Fibroblast of lung (primary cell): Measurements from ENCODE around the gene ZNRF1.

Source experiments
- EZH2 ChIP-seq: IDR thresholded peaks from 2 replicates; pipeline ENCODE4 v1.5.1; 2012; ENCODE audit warnings: low read length, control low read depth, mild to moderate bottlenecking; ENCODE audit errors: missing control alignments
- TF ChIP-seq, protein P1 (sequence below), 2 donors: IDR thresholded peaks in 1 of 2; conservative IDR thresholded peaks in 1 of 2; 1 replicate in 1 of 2; 2 replicates in 1 of 2; pipeline ENCODE4 v1.5.1; 2011 to 2012; ENCODE audit warnings: low read length in 2 of 2, control low read depth in 1 of 2, inconsistent platforms in 1 of 2, low read depth in 1 of 2, mild to moderate bottlenecking in 1 of 2

DNA sequence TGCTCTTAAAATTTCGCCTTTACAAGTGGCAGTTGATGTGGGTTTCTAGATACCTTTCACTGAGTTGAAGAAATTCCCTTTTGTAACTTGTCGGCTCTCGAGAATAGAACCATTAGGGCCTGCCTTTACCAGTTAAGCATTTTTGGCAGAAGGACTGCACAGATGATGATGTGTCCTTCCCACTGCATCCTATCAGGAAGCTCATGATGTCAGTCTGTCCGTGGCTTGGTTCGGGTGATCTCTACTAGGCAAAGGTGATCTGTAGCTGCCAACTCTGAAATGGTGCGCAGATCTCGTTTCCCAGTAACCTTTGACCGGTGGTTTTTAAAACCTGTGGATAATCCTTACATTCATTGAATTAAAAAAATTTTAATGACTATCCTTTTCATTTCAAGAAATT lies 49.7 kb downstream of the ZNRF1 start:
- TF ChIP-seq, protein P1, sequence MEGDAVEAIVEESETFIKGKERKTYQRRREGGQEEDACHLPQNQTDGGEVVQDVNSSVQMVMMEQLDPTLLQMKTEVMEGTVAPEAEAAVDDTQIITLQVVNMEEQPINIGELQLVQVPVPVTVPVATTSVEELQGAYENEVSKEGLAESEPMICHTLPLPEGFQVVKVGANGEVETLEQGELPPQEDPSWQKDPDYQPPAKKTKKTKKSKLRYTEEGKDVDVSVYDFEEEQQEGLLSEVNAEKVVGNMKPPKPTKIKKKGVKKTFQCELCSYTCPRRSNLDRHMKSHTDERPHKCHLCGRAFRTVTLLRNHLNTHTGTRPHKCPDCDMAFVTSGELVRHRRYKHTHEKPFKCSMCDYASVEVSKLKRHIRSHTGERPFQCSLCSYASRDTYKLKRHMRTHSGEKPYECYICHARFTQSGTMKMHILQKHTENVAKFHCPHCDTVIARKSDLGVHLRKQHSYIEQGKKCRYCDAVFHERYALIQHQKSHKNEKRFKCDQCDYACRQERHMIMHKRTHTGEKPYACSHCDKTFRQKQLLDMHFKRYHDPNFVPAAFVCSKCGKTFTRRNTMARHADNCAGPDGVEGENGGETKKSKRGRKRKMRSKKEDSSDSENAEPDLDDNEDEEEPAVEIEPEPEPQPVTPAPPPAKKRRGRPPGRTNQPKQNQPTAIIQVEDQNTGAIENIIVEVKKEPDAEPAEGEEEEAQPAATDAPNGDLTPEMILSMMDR (conservative IDR thresholded peaks at IDR 0.05 in 1 of 2, IDR thresholded peaks at IDR 0.05 in 1 of 2; ENCODE audit: low read depth in 1 of 2, low read length in 2 of 2): no peak
- no peak for TF ChIP-seq EZH2
